ENCODE results near the gene BTBD16. TPM values are rescaled to one million over a fixed set of nuclear protein-coding genes. Genes with fewer than 3 reads are reported as not detected.

BTBD16 gene
- total RNA-seq, 1 donor from 2014 or later: 1.3 TPM

DNA sequence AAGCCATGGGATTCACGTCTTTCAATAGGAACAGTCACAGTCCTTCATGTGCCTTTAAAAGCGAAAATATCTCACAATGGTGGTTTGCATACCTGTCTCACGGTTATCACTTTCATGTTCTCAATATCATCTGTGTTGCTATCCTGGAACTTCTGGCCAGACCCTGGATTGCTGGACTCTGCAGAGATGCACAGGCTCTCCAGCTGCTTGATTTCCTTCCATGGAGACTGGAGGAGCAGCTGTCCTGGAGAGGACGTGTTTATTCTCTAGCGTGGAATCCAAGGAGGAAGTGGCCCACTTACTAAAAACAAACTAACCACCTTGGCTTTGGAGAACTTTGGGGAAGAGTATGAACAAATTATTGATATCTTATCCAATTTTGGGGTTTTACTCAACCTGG, 16.5 kb downstream of the BTBD16 start:
- H3K4me3 ChIP-seq (ENCODE audit: low read depth, low read length): no peak overlapping the region
- no peak for DNase-seq (ENCODE audit: low read depth)
- TF ChIP-seq, protein P1, sequence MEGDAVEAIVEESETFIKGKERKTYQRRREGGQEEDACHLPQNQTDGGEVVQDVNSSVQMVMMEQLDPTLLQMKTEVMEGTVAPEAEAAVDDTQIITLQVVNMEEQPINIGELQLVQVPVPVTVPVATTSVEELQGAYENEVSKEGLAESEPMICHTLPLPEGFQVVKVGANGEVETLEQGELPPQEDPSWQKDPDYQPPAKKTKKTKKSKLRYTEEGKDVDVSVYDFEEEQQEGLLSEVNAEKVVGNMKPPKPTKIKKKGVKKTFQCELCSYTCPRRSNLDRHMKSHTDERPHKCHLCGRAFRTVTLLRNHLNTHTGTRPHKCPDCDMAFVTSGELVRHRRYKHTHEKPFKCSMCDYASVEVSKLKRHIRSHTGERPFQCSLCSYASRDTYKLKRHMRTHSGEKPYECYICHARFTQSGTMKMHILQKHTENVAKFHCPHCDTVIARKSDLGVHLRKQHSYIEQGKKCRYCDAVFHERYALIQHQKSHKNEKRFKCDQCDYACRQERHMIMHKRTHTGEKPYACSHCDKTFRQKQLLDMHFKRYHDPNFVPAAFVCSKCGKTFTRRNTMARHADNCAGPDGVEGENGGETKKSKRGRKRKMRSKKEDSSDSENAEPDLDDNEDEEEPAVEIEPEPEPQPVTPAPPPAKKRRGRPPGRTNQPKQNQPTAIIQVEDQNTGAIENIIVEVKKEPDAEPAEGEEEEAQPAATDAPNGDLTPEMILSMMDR (conservative IDR thresholded peaks at IDR 0.05; ENCODE audit: low read depth, low read length): no peak

GRCh38 chr10:122288262-122288661, 17.2 kb downstream of the BTBD16 start:
- TF ChIP-seq, protein P1 (conservative IDR thresholded peaks at IDR 0.05; ENCODE audit: low read depth, low read length): no peak
- H3K4me3 ChIP-seq (ENCODE audit: low read depth, low read length): no peak overlapping the region
- DNase-seq (ENCODE audit: low read depth): no peak

GRCh38 chr10:122288917-122289316, 17.8 kb downstream of the BTBD16 start:
- no peak for DNase-seq (ENCODE audit: low read depth)
- no peak overlapping the region for H3K4me3 ChIP-seq (ENCODE audit: low read depth, low read length)
- TF ChIP-seq, protein P1 (conservative IDR thresholded peaks at IDR 0.05; ENCODE audit: low read depth, low read length): no peak

DNA sequence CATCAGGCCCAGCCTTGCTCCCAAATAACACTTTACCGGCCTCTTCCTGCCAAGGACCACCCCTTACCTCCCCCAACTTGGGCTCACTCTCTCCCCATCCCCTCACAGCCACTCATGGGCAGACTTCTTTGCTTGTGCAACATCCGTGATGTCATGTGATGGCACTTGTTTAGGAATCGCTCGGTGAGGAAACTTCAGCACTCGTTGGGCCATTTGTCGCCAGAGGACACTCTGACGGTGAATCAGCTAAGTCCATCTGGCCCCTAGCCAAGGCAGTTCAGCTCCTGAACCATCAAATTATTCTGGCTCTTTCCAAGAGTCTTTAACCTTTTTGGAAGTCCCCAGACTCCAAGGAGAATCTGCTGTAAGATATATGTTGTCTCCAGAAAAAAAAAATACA, 19.2 kb downstream of the BTBD16 start:
- no peak for DNase-seq (ENCODE audit: low read depth)
- TF ChIP-seq, protein P1 (conservative IDR thresholded peaks at IDR 0.05; ENCODE audit: low read depth, low read length): no peak

DNA sequence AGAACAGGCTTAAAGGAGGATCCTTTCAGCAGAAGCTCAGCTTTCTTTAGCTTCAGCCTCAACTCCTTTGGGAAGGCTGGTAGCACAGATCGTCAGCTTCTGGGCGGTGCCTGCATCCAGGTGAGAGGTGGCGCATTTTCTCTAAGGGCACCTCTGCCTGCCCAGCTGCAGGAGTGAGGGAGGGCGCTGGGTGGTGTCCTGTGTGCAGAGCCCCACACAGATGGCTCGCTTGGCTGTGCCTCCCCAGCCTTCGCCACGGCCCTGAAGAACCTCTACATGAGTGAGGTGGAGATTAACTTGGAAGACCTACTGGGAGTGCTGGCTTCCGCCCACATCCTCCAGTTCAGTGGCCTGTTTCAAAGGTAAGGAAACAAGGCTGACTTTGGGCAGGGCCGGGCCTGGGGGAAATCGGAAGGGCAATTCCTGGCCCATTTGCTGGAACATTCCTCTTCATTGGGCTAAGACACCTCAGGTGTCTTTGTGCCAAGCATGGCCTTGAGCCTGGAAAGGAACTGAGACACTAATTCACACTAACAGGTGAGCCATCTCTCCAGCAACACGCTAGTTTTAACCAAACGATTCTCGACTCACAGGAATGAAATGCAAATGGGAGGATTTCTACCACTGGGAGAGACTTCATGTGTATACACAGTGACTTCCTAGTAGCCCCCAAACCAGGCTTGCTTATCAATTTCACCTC, 19.9 kb downstream of the BTBD16 start:
- TF ChIP-seq, protein P1 (conservative IDR thresholded peaks at IDR 0.05; ENCODE audit: low read depth, low read length): no peak
- DNase-seq (ENCODE audit: low read depth): no peak
- H3K4me3 ChIP-seq (ENCODE audit: low read depth, low read length): no peak overlapping the region

More for the DNA sequence above, 19.2 kb downstream of the BTBD16 start:
- no peak overlapping the region for H3K4me3 ChIP-seq (ENCODE audit: low read depth, low read length)

- TF ChIP-seq, protein P1 (conservative IDR thresholded peaks at IDR 0.05; ENCODE audit: low read depth, low read length): no peak
- no peak overlapping the region for H3K4me3 ChIP-seq (ENCODE audit: low read depth, low read length)
- DNase-seq (ENCODE audit: low read depth): no peak
Measured at GRCh38 chr10:122291739-122292138, 20.6 kb downstream of the BTBD16 start.

- no peak for DNase-seq (ENCODE audit: low read depth)
- TF ChIP-seq, protein P1 (conservative IDR thresholded peaks at IDR 0.05; ENCODE audit: low read depth, low read length): no peak
- no peak overlapping the region for H3K4me3 ChIP-seq (ENCODE audit: low read depth, low read length)
Measured at GRCh38 chr10:122292376-122292775, 21.3 kb downstream of the BTBD16 start.
